WI38 (cell line): ENCODE results near the gene PODNL1.
"Not testable (repeated sequence)": the region's sequence is repeated elsewhere in the genome, so short reads cannot be mapped to it uniquely, and the experiment has no call there.

ENCODE experiments used
- H3K4me3 ChIP-seq: 2 replicates; pipeline ENCODE4 v1.5.1; 2011; ENCODE audit warnings: low read depth, mild to moderate bottlenecking, control low read depth, low read length
- CTCF ChIP-seq: IDR thresholded peaks from 2 replicates; pipeline ENCODE4 v1.5.1; 2012; ENCODE audit warnings: low read depth, mild to moderate bottlenecking, control low read depth, low read length

PODNL1 gene

GRCh38 chr19:13972368-13973155, 34.3 kb upstream of the PODNL1 start:
- H3K4me3 ChIP-seq = no peak overlapping the region
- TF ChIP-seq CTCF = no peak

- not testable (repeated sequence) for H3K4me3 ChIP-seq
Measured at GRCh38 chr19:13971868-13972267, 33.7 kb upstream of the PODNL1 start.

GRCh38 chr19:13969897-13970296, 31.7 kb upstream of the PODNL1 start:
- no peak for TF ChIP-seq CTCF
- no peak overlapping the region for H3K4me3 ChIP-seq

- no peak overlapping the region for H3K4me3 ChIP-seq
- no peak for TF ChIP-seq CTCF
Measured at GRCh38 chr19:13968999-13969398, 30.8 kb upstream of the PODNL1 start.

GRCh38 chr19:13968383-13968935, 30.2 kb upstream of the PODNL1 start:
- H3K4me3 ChIP-seq = no peak overlapping the region
- TF ChIP-seq CTCF = no peak

GRCh38 chr19:13967206-13967605, 29.0 kb upstream of the PODNL1 start:
- not testable (repeated sequence) for H3K4me3 ChIP-seq

- H3K4me3 ChIP-seq = no peak overlapping the region
- no peak for TF ChIP-seq CTCF
Measured at GRCh38 chr19:13966684-13967128, 28.5 kb upstream of the PODNL1 start.

GRCh38 chr19:13965926-13966683, 27.9 kb upstream of the PODNL1 start:
- no peak overlapping the region for H3K4me3 ChIP-seq
- no peak for TF ChIP-seq CTCF
